D721Med (cell line): Measurements from ENCODE around the gene NFATC1.
A peak's percentile ranks its signal among the peaks of the same experiment; 100 is the strongest.

Experiments
- DNase-seq: peaks from one replicate; pipeline ENCODE4 v3.0.0; 2011; ENCODE audit warnings: low spot score; ENCODE audit not compliant: insufficient read length
- FAIRE-seq: peaks from 2 replicates; lab custom pipeline; 2011; peaks lifted over from hg19 to GRCh38; lab: Jason Lieb, UNC
- TF ChIP-seq, protein P1 (sequence below): IDR thresholded peaks from 2 replicates; pipeline ENCODE4 v1.5.1; 2012; ENCODE audit warnings: mild to moderate bottlenecking, control low read depth; ENCODE audit not compliant: insufficient read depth; ENCODE audit errors: missing control alignments

Gene NFATC1

GRCh38 chr18:79560042-79560860 is 164.5 kb downstream of the NFATC1 start:
- DNase-seq (no peak), FAIRE-seq (no peak)
- TF ChIP-seq, protein P1, sequence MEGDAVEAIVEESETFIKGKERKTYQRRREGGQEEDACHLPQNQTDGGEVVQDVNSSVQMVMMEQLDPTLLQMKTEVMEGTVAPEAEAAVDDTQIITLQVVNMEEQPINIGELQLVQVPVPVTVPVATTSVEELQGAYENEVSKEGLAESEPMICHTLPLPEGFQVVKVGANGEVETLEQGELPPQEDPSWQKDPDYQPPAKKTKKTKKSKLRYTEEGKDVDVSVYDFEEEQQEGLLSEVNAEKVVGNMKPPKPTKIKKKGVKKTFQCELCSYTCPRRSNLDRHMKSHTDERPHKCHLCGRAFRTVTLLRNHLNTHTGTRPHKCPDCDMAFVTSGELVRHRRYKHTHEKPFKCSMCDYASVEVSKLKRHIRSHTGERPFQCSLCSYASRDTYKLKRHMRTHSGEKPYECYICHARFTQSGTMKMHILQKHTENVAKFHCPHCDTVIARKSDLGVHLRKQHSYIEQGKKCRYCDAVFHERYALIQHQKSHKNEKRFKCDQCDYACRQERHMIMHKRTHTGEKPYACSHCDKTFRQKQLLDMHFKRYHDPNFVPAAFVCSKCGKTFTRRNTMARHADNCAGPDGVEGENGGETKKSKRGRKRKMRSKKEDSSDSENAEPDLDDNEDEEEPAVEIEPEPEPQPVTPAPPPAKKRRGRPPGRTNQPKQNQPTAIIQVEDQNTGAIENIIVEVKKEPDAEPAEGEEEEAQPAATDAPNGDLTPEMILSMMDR, result no peak

DNA sequence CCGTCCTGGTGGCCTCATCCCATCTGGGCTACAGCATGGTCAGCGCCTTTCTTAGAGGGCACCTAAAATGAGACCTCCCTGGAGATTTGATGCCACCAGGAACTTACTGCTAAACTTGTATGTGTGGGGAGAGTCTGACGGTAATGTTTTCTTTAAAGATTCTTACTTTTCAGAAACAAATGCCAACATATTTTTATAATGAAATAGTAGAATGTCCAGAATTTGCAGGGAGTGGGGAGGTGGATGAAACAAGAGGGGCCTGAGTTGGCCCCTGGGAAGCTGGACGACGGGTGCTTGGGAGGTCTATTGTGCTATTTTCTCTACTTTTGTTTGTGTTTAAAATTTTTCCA is 165.1 kb downstream of the NFATC1 start:
- DNase-seq, result no peak
- FAIRE-seq, result no peak
- TF ChIP-seq, protein P1, result no peak

DNA sequence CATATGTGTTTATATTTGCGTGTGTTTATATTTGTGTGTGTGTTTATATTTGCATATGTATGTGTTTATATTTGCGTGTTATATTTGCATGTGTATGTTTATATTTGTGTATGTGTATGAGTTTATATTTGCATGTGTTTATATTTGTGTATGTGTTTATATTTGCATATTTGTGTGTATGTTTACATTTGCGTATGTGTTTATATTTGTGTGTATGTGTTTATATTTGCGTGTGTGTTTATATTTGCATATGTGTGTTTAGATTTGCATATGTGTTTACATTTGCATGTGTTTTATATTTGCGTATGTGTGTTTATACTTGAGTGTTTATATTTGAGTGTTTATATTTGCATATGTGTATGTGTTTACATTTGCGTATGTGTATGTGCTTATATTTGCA is 168.2 kb downstream of the NFATC1 start:
- FAIRE-seq (no peak), DNase-seq (no peak)
- TF ChIP-seq, protein P1, result no peak

DNA sequence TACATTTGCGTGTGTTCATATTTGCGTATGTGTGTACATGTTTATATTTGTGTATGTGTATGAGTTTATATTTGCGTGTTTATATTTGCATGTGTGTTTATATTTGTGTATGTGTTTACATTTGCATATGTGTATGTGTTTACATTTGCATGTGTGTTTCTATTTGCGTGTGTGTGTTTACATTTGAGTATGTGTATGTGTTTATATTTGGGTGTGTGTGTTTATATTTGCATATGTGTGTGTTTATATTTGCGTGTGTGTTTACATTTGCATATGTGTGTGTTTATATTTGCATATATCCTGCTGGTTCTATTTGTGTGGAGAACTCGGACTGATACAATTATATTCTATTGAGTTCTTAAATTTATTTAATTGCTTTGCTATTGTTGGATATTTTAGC is 168.7 kb downstream of the NFATC1 start:
- FAIRE-seq, result peak; percentile 97
- no peak for DNase-seq
- TF ChIP-seq, protein P1, result no peak

GRCh38 chr18:79566771-79567431 is 171.2 kb downstream of the NFATC1 start:
- no peak for FAIRE-seq
- no peak for DNase-seq
- TF ChIP-seq, protein P1, result no peak

DNA sequence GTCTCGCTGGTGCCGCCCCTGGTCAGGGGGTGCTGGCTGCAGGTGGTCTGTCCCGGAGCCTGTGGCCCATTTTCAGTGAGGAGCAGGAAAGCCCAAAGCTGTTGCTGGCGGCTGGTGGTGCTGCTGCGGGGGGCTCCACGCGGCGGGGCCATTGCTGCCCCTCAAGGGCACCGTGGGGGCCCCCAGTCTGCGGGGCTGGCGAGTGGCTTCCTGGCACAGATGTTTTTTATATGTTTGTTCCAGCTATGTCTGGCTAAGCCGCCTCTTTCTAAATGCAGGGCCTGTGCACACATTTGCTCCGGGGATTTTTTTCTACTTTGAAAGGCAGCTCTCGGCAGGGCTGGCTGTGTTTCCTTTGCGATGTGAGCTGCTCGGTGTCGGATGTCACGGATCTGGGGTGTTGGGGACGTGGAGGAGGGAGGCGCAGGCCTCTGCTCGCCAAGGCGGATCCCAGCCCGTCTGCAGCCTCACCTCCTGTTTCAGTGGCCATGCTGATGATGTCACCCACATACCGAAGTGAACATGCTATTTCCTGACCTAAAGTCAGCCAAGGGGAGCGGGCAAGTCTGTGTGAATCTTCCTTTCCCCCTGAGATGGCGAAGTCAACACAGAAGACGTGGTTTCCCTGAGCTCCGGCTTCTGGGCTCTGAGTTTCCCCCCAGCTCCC is 171.9 kb downstream of the NFATC1 start:
- DNase-seq (no peak), FAIRE-seq (no peak)
- TF ChIP-seq, protein P1, result no peak
